Measurements from ENCODE around the gene EFTUD2.

DNA sequence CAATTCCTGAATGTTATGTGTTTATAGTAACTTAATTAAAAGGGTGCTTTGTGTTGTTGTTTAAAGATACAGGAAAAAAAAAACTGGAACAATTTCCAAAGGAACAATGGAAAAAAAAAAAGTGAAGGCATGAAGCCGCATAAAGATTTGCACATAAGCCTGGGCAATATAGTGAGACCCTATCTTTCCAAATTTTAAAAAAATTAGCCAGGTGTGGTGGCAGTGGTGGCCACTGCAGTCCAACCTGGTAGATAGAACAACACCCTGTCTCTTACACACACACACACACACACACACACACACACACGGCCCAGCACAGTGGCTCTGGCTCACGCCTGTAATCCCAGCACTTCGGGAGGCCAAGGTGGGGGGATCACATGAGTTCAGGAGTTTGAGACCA is 91.1 kb downstream of the EFTUD2 start:
- TF ChIP-seq POLR2AphosphoS5 (IDR thresholded peaks at IDR 0.05) = no peak
- TF ChIP-seq, protein P1, sequence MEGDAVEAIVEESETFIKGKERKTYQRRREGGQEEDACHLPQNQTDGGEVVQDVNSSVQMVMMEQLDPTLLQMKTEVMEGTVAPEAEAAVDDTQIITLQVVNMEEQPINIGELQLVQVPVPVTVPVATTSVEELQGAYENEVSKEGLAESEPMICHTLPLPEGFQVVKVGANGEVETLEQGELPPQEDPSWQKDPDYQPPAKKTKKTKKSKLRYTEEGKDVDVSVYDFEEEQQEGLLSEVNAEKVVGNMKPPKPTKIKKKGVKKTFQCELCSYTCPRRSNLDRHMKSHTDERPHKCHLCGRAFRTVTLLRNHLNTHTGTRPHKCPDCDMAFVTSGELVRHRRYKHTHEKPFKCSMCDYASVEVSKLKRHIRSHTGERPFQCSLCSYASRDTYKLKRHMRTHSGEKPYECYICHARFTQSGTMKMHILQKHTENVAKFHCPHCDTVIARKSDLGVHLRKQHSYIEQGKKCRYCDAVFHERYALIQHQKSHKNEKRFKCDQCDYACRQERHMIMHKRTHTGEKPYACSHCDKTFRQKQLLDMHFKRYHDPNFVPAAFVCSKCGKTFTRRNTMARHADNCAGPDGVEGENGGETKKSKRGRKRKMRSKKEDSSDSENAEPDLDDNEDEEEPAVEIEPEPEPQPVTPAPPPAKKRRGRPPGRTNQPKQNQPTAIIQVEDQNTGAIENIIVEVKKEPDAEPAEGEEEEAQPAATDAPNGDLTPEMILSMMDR (IDR thresholded peaks at IDR 0.05 in 8 of 11, conservative IDR thresholded peaks at IDR 0.05 in 3 of 11) = no peak
